ENCODE measurements around the gene OR51V1. TPM values are rescaled to one million over a fixed set of nuclear protein-coding genes. Genes with fewer than 3 reads are reported as not detected.

The OR51V1 gene
- polyA plus RNA-seq, 2 of the 4 experiments (the other 2 are of a cell fraction), result not detected

- ChIA-PET CTCF (interaction anchor here (1.0 to 1.5 kb wide), 2 partner anchors 9 to 39 kb away, joined by 3 to 4 read pairs; no protein-coding TSS in a partner anchor), POLR2A (no interaction called here)
- FAIRE-seq (no peak), ATAC-seq (no peak), DNase-seq (ENCODE audit: low read depth in 1 of 2, low spot score in 1 of 2) (no peak)
- Histone ChIP-seq H3K27ac (no peak overlapping the region), H3K4me1 (no peaks in the 10 kb centered on the region), H3K9me3 (no peaks in the 10 kb centered on the region), H3K4me3 (no peak overlapping the region), H3K4me2 (no peak overlapping the region)
- no peak for TF ChIP-seq RNF2 (IDR thresholded peaks at IDR 0.05; ENCODE audit: borderline replicate concordance, low read depth)
- TF ChIP-seq RAD21 (conservative IDR thresholded peaks at IDR 0.05 in 1 of 2, IDR thresholded peaks at IDR 0.05 in 1 of 2), result no peak
- no peak for TF ChIP-seq JUN (IDR thresholded peaks at IDR 0.05)
- TF ChIP-seq KDM5A (IDR thresholded peaks at IDR 0.05), result no peak
- no peak for TF ChIP-seq RARB (CRISPR knock-in tag; IDR thresholded peaks at IDR 0.05)
- no peak for TF ChIP-seq ZNF302 (CRISPR knock-in tag; IDR thresholded peaks at IDR 0.05)
- no peak for TF ChIP-seq MAX (IDR thresholded peaks at IDR 0.05)
- TF ChIP-seq KDM1A (IDR thresholded peaks at IDR 0.05; ENCODE audit: low read depth), result no peak
- no peak for TF ChIP-seq NFE2L2 (conservative IDR thresholded peaks at IDR 0.05; ENCODE audit: low read length)
- WGBS (ENCODE audit: missing lambda C conversion rate), result 11% methylated on average over 3 of the region's 3 CpGs
Measured at GRCh38 chr11:5241458-5241857, 41.0 kb upstream of the OR51V1 start.

DNA sequence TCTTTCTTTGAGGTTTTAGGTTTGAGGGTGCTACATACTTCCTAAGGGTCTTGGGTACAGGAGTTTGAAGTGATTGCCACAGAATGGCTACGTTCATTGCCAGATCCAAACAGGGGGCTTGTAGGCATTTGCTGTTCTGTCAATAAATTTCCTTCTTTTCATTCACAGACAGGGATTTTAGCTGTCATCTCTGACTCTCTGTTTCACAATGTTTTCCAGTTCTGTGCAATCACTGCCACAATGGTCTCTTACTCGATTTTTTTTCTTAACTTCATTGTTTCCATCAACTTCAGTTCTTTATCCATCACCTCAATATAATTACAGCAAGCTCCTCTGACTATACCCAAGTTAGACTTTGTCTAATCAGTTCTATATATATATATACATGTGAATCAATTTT is 40.0 kb upstream of the OR51V1 start:
- DNase-seq (ENCODE audit: low read depth in 1 of 2, low spot score in 1 of 2) (no peak), ATAC-seq (no peak), FAIRE-seq (no peak)
- Histone ChIP-seq H3K4me2 (no peak overlapping the region), H3K9me3 (no peaks in the 10 kb centered on the region), H3K4me3 (no peak overlapping the region), H3K27ac (no peak overlapping the region), H3K4me1 (no peaks in the 10 kb centered on the region)
- 5% methylated on average over 2 of the region's 2 CpGs for WGBS (ENCODE audit: missing lambda C conversion rate)
- no peak for TF ChIP-seq CBX8 (IDR thresholded peaks at IDR 0.05)
- CTCF ChIA-PET, result interaction anchor here (1.5 kb wide), 1 partner anchor 40 kb away, joined by 4 read pairs; no protein-coding TSS in a partner anchor
- POLR2A ChIA-PET, result no interaction called here

- DNase-seq (ENCODE audit: low read depth in 1 of 2, low spot score in 1 of 2) (no peak), ATAC-seq (no peak), FAIRE-seq (no peak)
- ChIA-PET POLR2A (no interaction called here), CTCF (no interaction called here)
- WGBS (ENCODE audit: missing lambda C conversion rate), result 19% methylated on average over 1 of the region's 1 CpG
- no peak overlapping the region for H3K27ac ChIP-seq
- no peak for TF ChIP-seq RCOR1 (IDR thresholded peaks at IDR 0.05; ENCODE audit: low read depth, low read length)
- TF ChIP-seq MAFK (IDR thresholded peaks at IDR 0.05; ENCODE audit: partially characterized antibody), result no peak
- TF ChIP-seq, protein P1, sequence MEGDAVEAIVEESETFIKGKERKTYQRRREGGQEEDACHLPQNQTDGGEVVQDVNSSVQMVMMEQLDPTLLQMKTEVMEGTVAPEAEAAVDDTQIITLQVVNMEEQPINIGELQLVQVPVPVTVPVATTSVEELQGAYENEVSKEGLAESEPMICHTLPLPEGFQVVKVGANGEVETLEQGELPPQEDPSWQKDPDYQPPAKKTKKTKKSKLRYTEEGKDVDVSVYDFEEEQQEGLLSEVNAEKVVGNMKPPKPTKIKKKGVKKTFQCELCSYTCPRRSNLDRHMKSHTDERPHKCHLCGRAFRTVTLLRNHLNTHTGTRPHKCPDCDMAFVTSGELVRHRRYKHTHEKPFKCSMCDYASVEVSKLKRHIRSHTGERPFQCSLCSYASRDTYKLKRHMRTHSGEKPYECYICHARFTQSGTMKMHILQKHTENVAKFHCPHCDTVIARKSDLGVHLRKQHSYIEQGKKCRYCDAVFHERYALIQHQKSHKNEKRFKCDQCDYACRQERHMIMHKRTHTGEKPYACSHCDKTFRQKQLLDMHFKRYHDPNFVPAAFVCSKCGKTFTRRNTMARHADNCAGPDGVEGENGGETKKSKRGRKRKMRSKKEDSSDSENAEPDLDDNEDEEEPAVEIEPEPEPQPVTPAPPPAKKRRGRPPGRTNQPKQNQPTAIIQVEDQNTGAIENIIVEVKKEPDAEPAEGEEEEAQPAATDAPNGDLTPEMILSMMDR (IDR thresholded peaks at IDR 0.05), result no peak
- no peak overlapping the region for H3K4me3 ChIP-seq
- H3K4me2 ChIP-seq, result no peak overlapping the region
- no peaks in the 10 kb centered on the region for H3K9me3 ChIP-seq
- H3K4me1 ChIP-seq, result no peaks in the 10 kb centered on the region
Measured at GRCh38 chr11:5240056-5240455, 39.6 kb upstream of the OR51V1 start.

GRCh38 chr11:5239046-5239445 is 38.6 kb upstream of the OR51V1 start:
- ATAC-seq (no peak), DNase-seq (ENCODE audit: low read depth in 1 of 2, low spot score in 1 of 2) (no peak), FAIRE-seq (no peak)
- CTCF ChIA-PET, result interaction anchor here (0.8 kb wide), 1 partner anchor 147 kb away, joined by 3 read pairs; no protein-coding TSS in a partner anchor
- no peak overlapping the region for H3K4me2 ChIP-seq
- POLR2A ChIA-PET, result no interaction called here
- H3K27ac ChIP-seq, result no peak overlapping the region
- no peak overlapping the region for H3K4me3 ChIP-seq
- no peak for TF ChIP-seq ZSCAN20 (CRISPR knock-in tag; IDR thresholded peaks at IDR 0.05)
- TF ChIP-seq PHF8 (IDR thresholded peaks at IDR 0.05; ENCODE audit: borderline replicate concordance, low read depth), result no peak
- no peaks in the 10 kb centered on the region for H3K9me3 ChIP-seq
- H3K4me1 ChIP-seq, result no peaks in the 10 kb centered on the region

GRCh38 chr11:5238486-5238885 is 38.0 kb upstream of the OR51V1 start:
- Histone ChIP-seq H3K9me3 (no peaks in the 10 kb centered on the region), H3K4me2 (no peak overlapping the region), H3K27ac (no peak overlapping the region), H3K4me3 (no peak overlapping the region), H3K4me1 (no peaks in the 10 kb centered on the region)
- ATAC-seq, result no peak
- no peak for TF ChIP-seq CHD2 (IDR thresholded peaks at IDR 0.05; ENCODE audit: low read length, partially characterized antibody)
- TF ChIP-seq, protein P2, sequence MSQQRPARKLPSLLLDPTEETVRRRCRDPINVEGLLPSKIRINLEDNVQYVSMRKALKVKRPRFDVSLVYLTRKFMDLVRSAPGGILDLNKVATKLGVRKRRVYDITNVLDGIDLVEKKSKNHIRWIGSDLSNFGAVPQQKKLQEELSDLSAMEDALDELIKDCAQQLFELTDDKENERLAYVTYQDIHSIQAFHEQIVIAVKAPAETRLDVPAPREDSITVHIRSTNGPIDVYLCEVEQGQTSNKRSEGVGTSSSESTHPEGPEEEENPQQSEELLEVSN (IDR thresholded peaks at IDR 0.05; ENCODE audit: borderline replicate concordance, low read depth), result no peak
- no peak for TF ChIP-seq ZNF302 (CRISPR knock-in tag; IDR thresholded peaks at IDR 0.05)
- no peak for TF ChIP-seq RNF2 (IDR thresholded peaks at IDR 0.05; ENCODE audit: borderline replicate concordance, low read depth)
- no peak for TF ChIP-seq TFCP2L1 (CRISPR knock-in tag; IDR thresholded peaks at IDR 0.05)
- TF ChIP-seq RAD21 (conservative IDR thresholded peaks at IDR 0.05 in 1 of 2, IDR thresholded peaks at IDR 0.05 in 1 of 2), result no peak
- no peak for TF ChIP-seq CBX2 (IDR thresholded peaks at IDR 0.05; ENCODE audit: borderline replicate concordance, low read depth)
- no peak for DNase-seq (ENCODE audit: low read depth in 1 of 2, low spot score in 1 of 2)
- 5% methylated on average over 2 of the region's 2 CpGs for WGBS (ENCODE audit: missing lambda C conversion rate)
- POLR2A ChIA-PET, result no interaction called here
- CTCF ChIA-PET, result interaction anchor here (0.6 to 1.0 kb wide), 3 partner anchors 38 to 148 kb away, joined by 3 read pairs; no protein-coding TSS in a partner anchor
- FAIRE-seq, result no peak
